Calu3 (cell line): ENCODE measurements around the gene HS3ST5. TPM values are rescaled to one million over a fixed set of nuclear protein-coding genes. Genes with fewer than 3 reads are reported as not detected.

Experiments used
- BruUV-seq: library from RNA; stranded (reverse); fragments of 400-500 nt; replicated peaks from 2 replicates; lab custom pipeline; 2021; lab: Mats Ljungman, UMichigan
- CTCF ChIA-PET: fragments of 300-600 bp; sonication (Branson Sonifier 250); formaldehyde crosslinking; loops from one replicate; lab custom pipeline; 2022; ENCODE audit warnings: antibody characterized with exemption; lab: Charles Lee
- DNase-seq: peaks from one replicate; pipeline ENCODE4 v3.0.0; 2022
- H3K27ac Mint-ChIP-seq: one replicate; pipeline ENCODE4 v1.8.0; 2022; ENCODE audit warnings: mixed read lengths; ENCODE audit not compliant: unreplicated experiment
- H3K27me3 Mint-ChIP-seq: one replicate; pipeline ENCODE4 v1.8.0; 2022; ENCODE audit warnings: mixed read lengths; ENCODE audit not compliant: unreplicated experiment
- H3K36me3 Mint-ChIP-seq: one replicate; pipeline ENCODE4 v1.8.0; 2022; ENCODE audit warnings: mild to moderate bottlenecking, moderate library complexity, mixed read lengths; ENCODE audit not compliant: insufficient read depth, unreplicated experiment
- H3K4me1 Mint-ChIP-seq: one replicate; pipeline ENCODE4 v1.8.0; 2022; ENCODE audit warnings: mild to moderate bottlenecking, low read depth, mixed read lengths; ENCODE audit not compliant: unreplicated experiment
- H3K4me3 Mint-ChIP-seq: one replicate; pipeline ENCODE4 v1.8.0; 2022; ENCODE audit warnings: mild to moderate bottlenecking, low read depth, moderate library complexity, mixed read lengths; ENCODE audit not compliant: unreplicated experiment
- H3K9me3 Mint-ChIP-seq: one replicate; pipeline ENCODE4 v1.8.0; 2022; ENCODE audit warnings: low read depth, mixed read lengths; ENCODE audit not compliant: unreplicated experiment
- CTCF ChIP-seq: fragments of 200-600 bp; IDR thresholded peaks from one replicate; pipeline ENCODE4 v1.8.0; 2022; ENCODE audit warnings: antibody characterized with exemption; ENCODE audit not compliant: unreplicated experiment
- intact Hi-C: fragments of 100-400 bp; cut with micrococcal nuclease; formaldehyde crosslinking; loops from one replicate; pipeline ENCODE4 v1.10.0; 2022; ENCODE audit not compliant: unreplicated experiment
- total RNA-seq: library from RNA; stranded (reverse); gene quantifications from 2 replicates; pipeline ENCODE4 v1.2.3, GENCODE V29; 2022

Gene HS3ST5
- total RNA-seq, 1 experiment from 2014 or later, result 0.40 TPM

- Mint-ChIP-seq H3K4me3 (no peak overlapping the region), H3K36me3 (no peaks in the 10 kb centered on the region), H3K27ac (no peak overlapping the region), H3K27me3 (no peaks in the 10 kb centered on the region), H3K9me3 (no peaks in the 10 kb centered on the region), H3K4me1 (no peaks in the 10 kb centered on the region)
- TF ChIP-seq CTCF, result no peak
- CTCF ChIA-PET, result no interaction called here
- intact Hi-C loops, result loop anchor here (10.0 kb wide), 1 partner anchor 1260 kb away; no protein-coding TSS in a partner anchor
- no TSS peak for BruUV-seq
- DNase-seq, result no peak
Observed at GRCh38 chr6:114195027-114195365, 147.8 kb downstream of the HS3ST5 start.

- Mint-ChIP-seq H3K9me3 (no peaks in the 10 kb centered on the region), H3K4me1 (no peaks in the 10 kb centered on the region), H3K4me3 (no peak overlapping the region), H3K36me3 (no peaks in the 10 kb centered on the region), H3K27ac (no peak overlapping the region), H3K27me3 (no peaks in the 10 kb centered on the region)
- TF ChIP-seq CTCF, result no peak
- CTCF ChIA-PET, result no interaction called here
- no peak for DNase-seq
- intact Hi-C loops, result loop anchor here (10.0 kb wide), 1 partner anchor 1260 kb away; no protein-coding TSS in a partner anchor
- BruUV-seq, result no TSS peak
Observed at GRCh38 chr6:114194362-114195026, 148.3 kb downstream of the HS3ST5 start.

- no peaks in the 10 kb centered on the region for H3K27me3 Mint-ChIP-seq
- no peak for TF ChIP-seq CTCF
- intact Hi-C loops, result no loop called here
- no peaks in the 10 kb centered on the region for H3K9me3 Mint-ChIP-seq
- no peak overlapping the region for H3K27ac Mint-ChIP-seq
- H3K4me1 Mint-ChIP-seq, result no peaks in the 10 kb centered on the region
- CTCF ChIA-PET, result no interaction called here
- H3K4me3 Mint-ChIP-seq, result no peak overlapping the region
- no peaks in the 10 kb centered on the region for H3K36me3 Mint-ChIP-seq
- DNase-seq, result no peak
- no TSS peak for BruUV-seq
Observed at GRCh38 chr6:114187563-114187962, 155.3 kb downstream of the HS3ST5 start.

- Mint-ChIP-seq H3K27ac (no peak overlapping the region), H3K36me3 (no peaks in the 10 kb centered on the region), H3K27me3 (no peaks in the 10 kb centered on the region), H3K4me1 (no peaks in the 10 kb centered on the region), H3K9me3 (no peaks in the 10 kb centered on the region), H3K4me3 (no peak overlapping the region)
- BruUV-seq, result no TSS peak
- no peak for TF ChIP-seq CTCF
- DNase-seq, result no peak
- intact Hi-C loops, result no loop called here
- CTCF ChIA-PET, result no interaction called here
Observed at GRCh38 chr6:114181664-114182063, 161.2 kb downstream of the HS3ST5 start.
